Measurements from ENCODE around the gene PAN2. TPM values are rescaled to one million over a fixed set of nuclear protein-coding genes. Genes with fewer than 3 reads are reported as not detected.

PAN2 gene, protein sequence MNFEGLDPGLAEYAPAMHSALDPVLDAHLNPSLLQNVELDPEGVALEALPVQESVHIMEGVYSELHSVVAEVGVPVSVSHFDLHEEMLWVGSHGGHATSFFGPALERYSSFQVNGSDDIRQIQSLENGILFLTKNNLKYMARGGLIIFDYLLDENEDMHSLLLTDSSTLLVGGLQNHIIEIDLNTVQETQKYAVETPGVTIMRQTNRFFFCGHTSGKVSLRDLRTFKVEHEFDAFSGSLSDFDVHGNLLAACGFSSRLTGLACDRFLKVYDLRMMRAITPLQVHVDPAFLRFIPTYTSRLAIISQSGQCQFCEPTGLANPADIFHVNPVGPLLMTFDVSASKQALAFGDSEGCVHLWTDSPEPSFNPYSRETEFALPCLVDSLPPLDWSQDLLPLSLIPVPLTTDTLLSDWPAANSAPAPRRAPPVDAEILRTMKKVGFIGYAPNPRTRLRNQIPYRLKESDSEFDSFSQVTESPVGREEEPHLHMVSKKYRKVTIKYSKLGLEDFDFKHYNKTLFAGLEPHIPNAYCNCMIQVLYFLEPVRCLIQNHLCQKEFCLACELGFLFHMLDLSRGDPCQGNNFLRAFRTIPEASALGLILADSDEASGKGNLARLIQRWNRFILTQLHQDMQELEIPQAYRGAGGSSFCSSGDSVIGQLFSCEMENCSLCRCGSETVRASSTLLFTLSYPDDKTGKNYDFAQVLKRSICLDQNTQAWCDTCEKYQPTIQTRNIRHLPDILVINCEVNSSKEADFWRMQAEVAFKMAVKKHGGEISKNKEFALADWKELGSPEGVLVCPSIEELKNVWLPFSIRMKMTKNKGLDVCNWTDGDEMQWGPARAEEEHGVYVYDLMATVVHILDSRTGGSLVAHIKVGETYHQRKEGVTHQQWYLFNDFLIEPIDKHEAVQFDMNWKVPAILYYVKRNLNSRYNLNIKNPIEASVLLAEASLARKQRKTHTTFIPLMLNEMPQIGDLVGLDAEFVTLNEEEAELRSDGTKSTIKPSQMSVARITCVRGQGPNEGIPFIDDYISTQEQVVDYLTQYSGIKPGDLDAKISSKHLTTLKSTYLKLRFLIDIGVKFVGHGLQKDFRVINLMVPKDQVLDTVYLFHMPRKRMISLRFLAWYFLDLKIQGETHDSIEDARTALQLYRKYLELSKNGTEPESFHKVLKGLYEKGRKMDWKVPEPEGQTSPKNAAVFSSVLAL
- total RNA-seq (2014; rRNA removed; shearing (Covaris generic); ENCODE audit: low replicate concordance), result 72.3 and 74.3 TPM in 2 replicates

DNA sequence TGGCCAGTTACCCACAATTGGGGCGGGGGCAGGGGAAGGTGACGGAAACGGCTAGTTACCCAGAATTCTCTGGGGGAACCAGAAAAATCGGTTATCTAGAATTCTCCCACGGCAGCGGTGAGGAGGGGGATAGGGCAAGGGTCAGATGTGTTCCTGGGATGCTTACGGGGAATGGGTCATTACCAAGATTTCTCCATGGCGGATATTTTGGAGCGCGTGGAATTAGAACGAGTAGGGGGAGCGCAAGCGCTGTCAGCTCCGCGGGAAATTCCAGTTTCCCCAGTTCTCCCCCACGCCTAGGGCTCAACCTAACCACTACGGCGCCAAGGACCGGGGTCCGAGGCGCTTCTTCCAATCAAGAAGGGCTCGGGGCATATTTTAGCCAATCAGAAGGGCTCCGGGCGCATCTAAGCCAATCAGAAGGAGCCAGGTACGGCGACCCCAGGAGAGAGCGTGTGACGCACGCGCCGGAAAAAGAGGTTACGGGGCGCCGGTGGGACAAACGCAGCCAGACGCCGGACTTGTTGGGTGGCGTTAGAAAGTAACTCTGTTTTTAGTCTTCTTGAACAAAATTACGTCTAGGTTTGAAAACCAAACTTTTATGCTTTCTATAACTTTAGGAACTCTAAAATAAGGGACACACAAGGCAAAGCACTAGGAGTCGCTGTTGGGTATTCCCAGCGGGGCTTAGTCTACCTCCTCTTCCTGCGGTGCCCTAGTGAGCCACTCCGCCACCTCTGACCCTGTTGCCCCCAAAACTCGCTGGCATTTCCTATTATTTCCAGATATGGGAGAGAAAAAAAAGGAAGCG, at the start of gene PAN2:
Gene PAN2, minus strand, starts transcription at position 322 of the 811 bp plus-strand sequence. CDS start 906 bp downstream, outside the sequence.
- Histone ChIP-seq H3K9me2 (replicated peaks; ENCODE audit: insufficient read depth, low read length) (no peaks in the 10 kb centered on the region), H3K4me1 (ENCODE audit: low read length) (peaks cover 31% of the 10 kb centered on the region), H3K9ac (ENCODE audit: low read length) (peak within 1 kb of the TSS; percentile 89), H3K79me2 (ENCODE audit: low read length) (peaks cover 22% of the 10 kb centered on the region), H2AFZ (ENCODE audit: low read length) (peak within 1 kb of the TSS; percentile 70; the same call in 1 of the 2 replicates), H3K27ac (ENCODE audit: low read length) (peak within 1 kb of the TSS; percentile 77), H3K4me2 (ENCODE audit: low read depth, low read length, poor library complexity, severe bottlenecking) (peak within 1 kb of the TSS; percentile 90), H4K20me1 (ENCODE audit: insufficient read depth, low read depth, low read length) (no peaks in the 10 kb centered on the region), H3K36me3 (ENCODE audit: insufficient read depth, low read length) (no peaks in the 10 kb centered on the region; the same call in 1 of the 2 replicates), H3K9me3 (ENCODE audit: low read length) (no peaks in the 10 kb centered on the region), H3K4me3 (ENCODE audit: low read length) (peak within 1 kb of the TSS; percentile 81), H3K27me3 (ENCODE audit: low read length) (no peaks in the 10 kb centered on the region)
- DNase-seq, result peak; percentile 99

DNA sequence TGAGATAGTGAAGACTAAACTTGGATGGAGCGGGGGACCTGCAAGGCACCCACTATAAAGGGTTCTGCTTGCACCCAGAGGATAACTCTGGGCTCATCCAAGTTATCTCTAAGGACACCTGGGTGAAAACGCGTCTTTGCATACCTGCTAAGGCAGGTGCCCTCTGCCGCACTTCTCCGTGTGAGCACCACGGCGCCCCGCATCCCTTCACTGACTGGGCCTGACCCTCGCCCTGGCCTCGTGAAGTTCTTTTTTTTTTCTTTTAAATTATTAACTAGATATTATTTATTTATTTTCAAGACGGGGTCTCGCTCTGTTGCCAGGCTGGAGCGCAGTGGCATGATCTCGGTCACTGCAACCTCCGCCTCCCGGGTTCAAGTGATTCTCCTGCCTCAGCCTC, 48.8 kb upstream of the PAN2 start:
- Histone ChIP-seq H3K79me2 (ENCODE audit: low read length) (no peaks in the 10 kb centered on the region), H3K4me2 (ENCODE audit: low read depth, low read length, poor library complexity, severe bottlenecking) (no peak overlapping the region), H3K36me3 (ENCODE audit: insufficient read depth, low read length) (no peaks in the 10 kb centered on the region), H3K27me3 (ENCODE audit: low read length) (no peaks in the 10 kb centered on the region), H3K27ac (ENCODE audit: low read length) (no peak overlapping the region), H3K4me1 (ENCODE audit: low read length) (no peaks in the 10 kb centered on the region), H3K4me3 (ENCODE audit: low read length) (no peak overlapping the region), H3K9me3 (ENCODE audit: low read length) (no peaks in the 10 kb centered on the region), H3K9me2 (replicated peaks; ENCODE audit: insufficient read depth, low read length) (no peaks in the 10 kb centered on the region), H2AFZ (ENCODE audit: low read length) (no peak overlapping the region), H4K20me1 (ENCODE audit: insufficient read depth, low read depth, low read length) (no peaks in the 10 kb centered on the region), H3K9ac (ENCODE audit: low read length) (no peak overlapping the region)
- DNase-seq, result peak; percentile 31

DNA sequence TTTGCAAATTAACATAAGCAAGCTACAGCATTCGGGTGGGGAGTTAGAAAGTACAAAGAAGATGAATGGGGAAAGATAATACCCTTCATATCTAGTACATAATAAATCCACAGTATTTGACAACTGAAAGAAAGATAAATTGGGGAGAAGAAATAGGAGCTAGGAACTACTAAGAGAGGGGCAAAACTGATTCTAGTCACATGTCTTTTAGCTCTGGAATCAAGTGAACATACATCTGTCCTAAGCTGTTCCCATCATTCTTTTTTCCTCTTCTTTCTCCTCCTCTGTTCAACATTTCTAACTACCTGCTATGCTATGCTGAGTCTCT, 44.2 kb upstream of the PAN2 start:
- no peak overlapping the region for H3K4me2 ChIP-seq (ENCODE audit: low read depth, low read length, poor library complexity, severe bottlenecking)
- no peak overlapping the region for H3K4me3 ChIP-seq (ENCODE audit: low read length)
- no peak overlapping the region for H3K27ac ChIP-seq (ENCODE audit: low read length)
- no peaks in the 10 kb centered on the region for H3K36me3 ChIP-seq (ENCODE audit: insufficient read depth, low read length)
- H3K79me2 ChIP-seq (ENCODE audit: low read length), result no peaks in the 10 kb centered on the region
- H3K9ac ChIP-seq (ENCODE audit: low read length), result no peak overlapping the region
- H3K9me2 ChIP-seq (replicated peaks; ENCODE audit: insufficient read depth, low read length), result no peaks in the 10 kb centered on the region
- H3K27me3 ChIP-seq (ENCODE audit: low read length), result no peaks in the 10 kb centered on the region
- DNase-seq, result peak; percentile 7
- no peaks in the 10 kb centered on the region for H4K20me1 ChIP-seq (ENCODE audit: insufficient read depth, low read depth, low read length)
- H3K4me1 ChIP-seq (ENCODE audit: low read length), result peaks cover 14% of the 10 kb centered on the region
- no peaks in the 10 kb centered on the region for H3K9me3 ChIP-seq (ENCODE audit: low read length)
- H2AFZ ChIP-seq (ENCODE audit: low read length), result no peak overlapping the region

- Histone ChIP-seq H3K27me3 (ENCODE audit: low read length) (no peaks in the 10 kb centered on the region), H3K79me2 (ENCODE audit: low read length) (no peaks in the 10 kb centered on the region), H3K9me3 (ENCODE audit: low read length) (no peaks in the 10 kb centered on the region), H2AFZ (ENCODE audit: low read length) (no peak overlapping the region), H4K20me1 (ENCODE audit: insufficient read depth, low read depth, low read length) (no peaks in the 10 kb centered on the region), H3K4me2 (ENCODE audit: low read depth, low read length, poor library complexity, severe bottlenecking) (no peak overlapping the region), H3K36me3 (ENCODE audit: insufficient read depth, low read length) (no peaks in the 10 kb centered on the region), H3K4me1 (ENCODE audit: low read length) (peaks cover 14% of the 10 kb centered on the region), H3K9me2 (replicated peaks; ENCODE audit: insufficient read depth, low read length) (no peaks in the 10 kb centered on the region), H3K9ac (ENCODE audit: low read length) (no peak overlapping the region), H3K4me3 (ENCODE audit: low read length) (no peak overlapping the region), H3K27ac (ENCODE audit: low read length) (no peak overlapping the region)
- peak; percentile 38 for DNase-seq
Measured at GRCh38 chr12:56377310-56377988, 43.6 kb upstream of the PAN2 start.

DNA sequence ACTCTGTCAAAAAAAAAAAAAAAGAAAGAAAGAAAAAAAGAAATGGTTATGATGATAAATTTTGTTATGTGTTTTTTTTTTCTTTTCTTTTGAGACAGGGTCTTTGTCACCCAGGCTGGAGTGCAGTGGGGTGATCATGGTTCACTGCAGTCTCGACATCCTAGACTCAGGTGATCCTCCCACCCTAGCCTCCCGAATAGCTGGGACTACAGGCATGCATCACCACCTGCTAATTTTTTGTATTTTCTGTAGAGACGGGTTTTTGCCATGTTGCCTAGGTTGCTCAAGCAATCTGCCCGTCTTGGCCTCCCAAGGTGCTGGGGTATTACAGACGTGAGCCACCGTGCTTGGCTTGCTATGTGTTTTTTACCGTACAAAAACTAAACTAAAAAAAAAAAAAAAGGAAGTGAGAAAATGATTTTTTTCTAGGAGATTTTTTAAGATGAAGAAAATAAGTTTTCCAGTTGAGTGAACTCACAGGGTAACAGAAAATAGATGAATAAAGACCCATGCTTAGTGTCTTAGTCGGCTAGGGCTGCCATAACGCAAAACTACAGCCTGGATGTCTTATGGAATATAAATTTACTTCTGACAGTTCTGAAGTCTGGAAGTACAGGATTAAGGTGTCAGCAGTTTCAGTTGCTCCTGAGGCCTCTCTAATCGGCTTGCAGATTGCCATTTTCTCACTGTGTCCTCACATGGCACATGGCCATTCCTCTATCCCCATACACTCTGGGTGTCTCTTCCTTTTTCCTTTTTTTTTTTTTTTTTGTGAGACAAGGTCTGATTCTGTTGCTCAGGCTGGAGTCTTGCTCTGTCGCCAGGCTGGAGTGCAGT, 42.0 kb upstream of the PAN2 start:
- 0 out of 2 replicates have a peak overlapping the region, but pooled peaks have one; percentile 7 for H3K4me3 ChIP-seq (ENCODE audit: low read length)
- H3K4me1 ChIP-seq (ENCODE audit: low read length), result peaks cover 14% of the 10 kb centered on the region
- DNase-seq, result peak; percentile 55
- H3K9ac ChIP-seq (ENCODE audit: low read length), result no peak overlapping the region
- H3K9me2 ChIP-seq (replicated peaks; ENCODE audit: insufficient read depth, low read length), result no peaks in the 10 kb centered on the region
- H3K27me3 ChIP-seq (ENCODE audit: low read length), result no peaks in the 10 kb centered on the region
- H3K9me3 ChIP-seq (ENCODE audit: low read length), result no peaks in the 10 kb centered on the region
- H2AFZ ChIP-seq (ENCODE audit: low read length), result no peak overlapping the region
- no peaks in the 10 kb centered on the region for H3K79me2 ChIP-seq (ENCODE audit: low read length)
- H3K36me3 ChIP-seq (ENCODE audit: insufficient read depth, low read length), result no peaks in the 10 kb centered on the region
- H3K4me2 ChIP-seq (ENCODE audit: low read depth, low read length, poor library complexity, severe bottlenecking), result peak overlapping the region; percentile 44
- no peak overlapping the region for H3K27ac ChIP-seq (ENCODE audit: low read length)
- no peaks in the 10 kb centered on the region for H4K20me1 ChIP-seq (ENCODE audit: insufficient read depth, low read depth, low read length)

GRCh38 chr12:56374726-56375597, 41.2 kb upstream of the PAN2 start:
- Histone ChIP-seq H3K27me3 (ENCODE audit: low read length) (no peaks in the 10 kb centered on the region), H3K4me1 (ENCODE audit: low read length) (peaks cover 14% of the 10 kb centered on the region), H3K9me2 (replicated peaks; ENCODE audit: insufficient read depth, low read length) (no peaks in the 10 kb centered on the region), H3K79me2 (ENCODE audit: low read length) (no peaks in the 10 kb centered on the region), H3K9ac (ENCODE audit: low read length) (no peak overlapping the region), H3K4me3 (ENCODE audit: low read length) (no peak overlapping the region), H3K27ac (ENCODE audit: low read length) (no peak overlapping the region), H4K20me1 (ENCODE audit: insufficient read depth, low read depth, low read length) (no peaks in the 10 kb centered on the region), H3K9me3 (ENCODE audit: low read length) (no peaks in the 10 kb centered on the region), H3K4me2 (ENCODE audit: low read depth, low read length, poor library complexity, severe bottlenecking) (peak overlapping the region; percentile 44), H2AFZ (ENCODE audit: low read length) (no peak overlapping the region; the same call in 1 of the 2 replicates), H3K36me3 (ENCODE audit: insufficient read depth, low read length) (no peaks in the 10 kb centered on the region)
- peak; percentile 40 for DNase-seq
